ENCODE data around the gene BATF2. TPM values are rescaled to one million over a fixed set of nuclear protein-coding genes. Genes with fewer than 3 reads are reported as not detected.

Gene BATF2
- total and polyA plus RNA-seq, 10 of the 15 experiments (the other 5 are each of a cell fraction or from before 2014, with no cell fraction given) = 0.18 to 1.1 (median 0.38) TPM; not detected in 1

GRCh38 chr11:65027213-65028067 is 30.7 kb upstream of the BATF2 start, which contains the start of gene SNX15 (continued):
- TF ChIP-seq USF1 (IDR thresholded peaks at IDR 0.05; ENCODE audit: borderline replicate concordance, extremely low read length, insufficient read depth, low read depth, low read length) (no peak), CREM (IDR thresholded peaks at IDR 0.05; ENCODE audit: low read depth) (no peak; the same call in 1 of the 2 replicates), PAX8 (IDR thresholded peaks at IDR 0.05) (no peak), POLR2AphosphoS2 (IDR thresholded peaks at IDR 0.05; ENCODE audit: low read depth, low read length) (0 out of 2 replicates have a peak, but pooled peaks have one; percentile 48), FOXM1 (IDR thresholded peaks at IDR 0.05; ENCODE audit: low read depth, low read length) (no peak), IRF5 (IDR thresholded peaks at IDR 0.05; ENCODE audit: borderline replicate concordance) (no peak), KLF5 (IDR thresholded peaks at IDR 0.05; ENCODE audit: partially characterized antibody) (no peak), REST (IDR thresholded peaks at IDR 0.05; ENCODE audit: low read depth, low read length) (no peak), ATF3 (IDR thresholded peaks at IDR 0.05; ENCODE audit: borderline replicate concordance, extremely low read depth, low read depth, low read length) (no peak), NR2C2 (IDR thresholded peaks at IDR 0.05; ENCODE audit: borderline replicate concordance, control insufficient read depth, insufficient read length, low read depth) (no peak), NBN (IDR thresholded peaks at IDR 0.05) (peak; percentile 94; the same call in 1 of the 2 replicates), TARDBP (IDR thresholded peaks at IDR 0.05; ENCODE audit: borderline replicate concordance) (no peak), TCF12 (IDR thresholded peaks at IDR 0.05; ENCODE audit: low read depth, low read length) (0 out of 2 replicates have a peak, but pooled peaks have one; percentile 36), PAX5 (IDR thresholded peaks at IDR 0.05; ENCODE audit: borderline replicate concordance, low read depth, low read length) (no peak)
